Large intestine (tissue), 3 donors: ENCODE measurements around the gene MED13L. TPM values are rescaled to one million over a fixed set of nuclear protein-coding genes. Genes with fewer than 3 reads are reported as not detected.

Experiments used
- DNase-seq, 2 donors: peaks; one replicate each; pipeline versions ENCODE4 v3.0.0 to v3.0.0-alpha.2; 2013
- H3K27ac ChIP-seq: one replicate; pipeline ENCODE4 v1.5.1; 2013; ENCODE audit warnings: low read length
- H3K27me3 ChIP-seq: 2 replicates; pipeline ENCODE4 v1.6.1; 2013; ENCODE audit warnings: low read length; ENCODE audit not compliant: control insufficient read depth, insufficient read depth
- H3K36me3 ChIP-seq: 2 replicates; pipeline ENCODE4 v1.6.1; 2013; ENCODE audit warnings: low read length; ENCODE audit not compliant: control insufficient read depth, insufficient read depth
- H3K4me1 ChIP-seq: one replicate; pipeline ENCODE4 v1.6.1; 2013; ENCODE audit warnings: low read length; ENCODE audit not compliant: control insufficient read depth, insufficient read depth
- H3K4me3 ChIP-seq: one replicate; pipeline ENCODE4 v1.5.1; 2013; ENCODE audit warnings: low read length
- H3K9me3 ChIP-seq: one replicate; pipeline ENCODE4 v1.6.1; 2013; ENCODE audit warnings: mild to moderate bottlenecking, low read depth, low read length, moderate library complexity; ENCODE audit not compliant: control insufficient read depth
- WGBS: methylation state at CpG from one replicate; pipeline ENCODE4 v1.1.5; 2013; ENCODE audit warnings: low lambda C conversion rate; ENCODE audit not compliant: insufficient coverage; 5-methylcytosine and 5-hydroxymethylcytosine counted together
- polyA plus RNA-seq: library from polyadenylated mRNA; unstranded; fragments of 120-200 nt; gene quantifications from one replicate; pipeline ENCODE4 v1.2.1, GENCODE V29; 2013

MED13L gene
- polyA plus RNA-seq, 1 donor, result 69.3 TPM

GRCh38 chr12:116201908-116202307 lies 75.6 kb downstream of the MED13L start:
- DNase-seq, result no peak
- WGBS, result no CpG with 5 or more reads among the region's 1 CpG
- Histone ChIP-seq H3K4me3 (no peak overlapping the region), H3K9me3 (no peaks in the 10 kb centered on the region), H3K36me3 (peaks cover 3% of the 10 kb centered on the region), H3K27me3 (no peaks in the 10 kb centered on the region), H3K4me1 (no peaks in the 10 kb centered on the region), H3K27ac (no peak overlapping the region)

GRCh38 chr12:116201359-116201758 lies 76.1 kb downstream of the MED13L start:
- 92% methylated on average over 1 of the region's 2 CpGs for whole genome bisulfite sequencing
- no peak overlapping the region for H3K4me3 ChIP-seq
- no peak for DNase-seq
- H3K9me3 ChIP-seq, result no peaks in the 10 kb centered on the region
- H3K36me3 ChIP-seq, result peaks cover 3% of the 10 kb centered on the region
- no peak overlapping the region for H3K27ac ChIP-seq
- no peaks in the 10 kb centered on the region for H3K4me1 ChIP-seq
- no peaks in the 10 kb centered on the region for H3K27me3 ChIP-seq

GRCh38 chr12:116200812-116201211 lies 76.7 kb downstream of the MED13L start:
- Histone ChIP-seq H3K27me3 (no peaks in the 10 kb centered on the region), H3K27ac (no peak overlapping the region), H3K36me3 (peaks cover 3% of the 10 kb centered on the region), H3K4me1 (no peaks in the 10 kb centered on the region), H3K9me3 (no peaks in the 10 kb centered on the region), H3K4me3 (no peak overlapping the region)
- 100% methylated on average over 1 of the region's 1 CpG for WGBS
- no peak for DNase-seq

GRCh38 chr12:116199160-116199706 lies 78.3 kb downstream of the MED13L start:
- Histone ChIP-seq H3K27ac (no peak overlapping the region), H3K36me3 (no peaks in the 10 kb centered on the region), H3K4me1 (no peaks in the 10 kb centered on the region), H3K4me3 (no peak overlapping the region), H3K9me3 (no peaks in the 10 kb centered on the region), H3K27me3 (no peaks in the 10 kb centered on the region)
- WGBS, result no CpG with 5 or more reads among the region's 1 CpG
- no peak for DNase-seq

GRCh38 chr12:116196752-116197718 lies 80.5 kb downstream of the MED13L start:
- peak; percentile 43 to 56 for DNase-seq
- Histone ChIP-seq H3K4me1 (no peaks in the 10 kb centered on the region), H3K27ac (no peak overlapping the region), H3K9me3 (no peaks in the 10 kb centered on the region), H3K27me3 (no peaks in the 10 kb centered on the region), H3K36me3 (no peaks in the 10 kb centered on the region), H3K4me3 (no peak overlapping the region)
- WGBS, result 0% methylated on average over 1 of the region's 14 CpGs

- Histone ChIP-seq H3K4me3 (no peak overlapping the region), H3K27me3 (no peaks in the 10 kb centered on the region), H3K36me3 (no peaks in the 10 kb centered on the region), H3K9me3 (no peaks in the 10 kb centered on the region), H3K27ac (no peak overlapping the region), H3K4me1 (no peaks in the 10 kb centered on the region)
- DNase-seq, result no peak
- WGBS, result no CpG with 5 or more reads among the region's 3 CpGs
Measured at GRCh38 chr12:116196226-116196625, 81.3 kb downstream of the MED13L start.

- H3K27me3 ChIP-seq, result no peaks in the 10 kb centered on the region
- no peaks in the 10 kb centered on the region for H3K36me3 ChIP-seq
- 83% methylated on average over 2 of the region's 3 CpGs for WGBS
- H3K4me1 ChIP-seq, result no peaks in the 10 kb centered on the region
- H3K27ac ChIP-seq, result no peak overlapping the region
- H3K4me3 ChIP-seq, result no peak overlapping the region
- DNase-seq, result no peak
- H3K9me3 ChIP-seq, result no peaks in the 10 kb centered on the region
Measured at GRCh38 chr12:116194935-116195431, 82.5 kb downstream of the MED13L start.

GRCh38 chr12:116189692-116190091 lies 87.8 kb downstream of the MED13L start:
- H3K9me3 ChIP-seq, result no peaks in the 10 kb centered on the region
- no peak overlapping the region for H3K27ac ChIP-seq
- H3K27me3 ChIP-seq, result no peaks in the 10 kb centered on the region
- no peak overlapping the region for H3K4me3 ChIP-seq
- H3K4me1 ChIP-seq, result peaks cover 9% of the 10 kb centered on the region
- DNase-seq, result no peak
- H3K36me3 ChIP-seq, result no peaks in the 10 kb centered on the region

GRCh38 chr12:116188581-116188980 lies 88.9 kb downstream of the MED13L start:
- Histone ChIP-seq H3K27me3 (no peaks in the 10 kb centered on the region), H3K9me3 (no peaks in the 10 kb centered on the region), H3K36me3 (no peaks in the 10 kb centered on the region), H3K4me3 (no peak overlapping the region), H3K27ac (no peak overlapping the region), H3K4me1 (peaks cover 9% of the 10 kb centered on the region)
- DNase-seq, result no peak
- WGBS, result 100% methylated on average over 1 of the region's 3 CpGs

- Histone ChIP-seq H3K36me3 (no peaks in the 10 kb centered on the region), H3K27ac (peak overlapping the region; percentile 47), H3K9me3 (no peaks in the 10 kb centered on the region), H3K4me3 (no peak overlapping the region), H3K4me1 (peaks cover 16% of the 10 kb centered on the region), H3K27me3 (no peaks in the 10 kb centered on the region)
- no peak for DNase-seq
- WGBS, result no CpG with 5 or more reads among the region's 1 CpG
Measured at GRCh38 chr12:116187151-116187511, 90.4 kb downstream of the MED13L start.
